OCI-LY3 (cell line): ENCODE data around the gene ZDHHC24.

Experiments used
- EZH2phosphoT487 ChIP-seq: fragments of 200-600 bp; shearing (Covaris generic); IDR thresholded peaks from 2 replicates; pipeline ENCODE4 v1.6.1; 2018; ENCODE audit warnings: antibody characterized with exemption, mixed run types, low read depth
- TF ChIP-seq, protein P1 (sequence below): fragments of 200-600, 300-600 bp; sonication (generic); IDR thresholded peaks from 2 replicates; pipeline ENCODE4 v1.5.1; 2014; ENCODE audit warnings: antibody characterized with exemption, low read length, low read depth

DNA sequence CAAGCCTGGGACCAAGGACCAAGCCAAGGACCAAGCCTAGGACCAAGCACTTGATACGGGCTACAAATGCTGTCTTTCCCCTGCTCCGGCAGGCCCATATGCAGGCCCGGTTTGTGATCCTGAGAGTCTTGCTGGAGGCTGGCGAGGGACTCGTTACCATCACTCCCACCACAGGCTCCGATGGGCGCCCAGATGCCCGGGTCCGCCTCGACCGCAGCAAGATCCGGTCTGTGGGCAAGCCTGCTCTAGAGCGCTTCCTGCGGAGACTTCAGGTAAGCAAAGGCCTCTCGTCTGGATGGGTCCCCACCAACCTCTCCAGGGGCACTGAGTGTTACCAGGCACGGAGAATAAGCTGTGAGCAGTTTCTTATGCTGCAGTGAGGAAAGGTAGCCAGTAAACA is 48.6 kb downstream of the ZDHHC24 start:
- TF ChIP-seq, protein P1, sequence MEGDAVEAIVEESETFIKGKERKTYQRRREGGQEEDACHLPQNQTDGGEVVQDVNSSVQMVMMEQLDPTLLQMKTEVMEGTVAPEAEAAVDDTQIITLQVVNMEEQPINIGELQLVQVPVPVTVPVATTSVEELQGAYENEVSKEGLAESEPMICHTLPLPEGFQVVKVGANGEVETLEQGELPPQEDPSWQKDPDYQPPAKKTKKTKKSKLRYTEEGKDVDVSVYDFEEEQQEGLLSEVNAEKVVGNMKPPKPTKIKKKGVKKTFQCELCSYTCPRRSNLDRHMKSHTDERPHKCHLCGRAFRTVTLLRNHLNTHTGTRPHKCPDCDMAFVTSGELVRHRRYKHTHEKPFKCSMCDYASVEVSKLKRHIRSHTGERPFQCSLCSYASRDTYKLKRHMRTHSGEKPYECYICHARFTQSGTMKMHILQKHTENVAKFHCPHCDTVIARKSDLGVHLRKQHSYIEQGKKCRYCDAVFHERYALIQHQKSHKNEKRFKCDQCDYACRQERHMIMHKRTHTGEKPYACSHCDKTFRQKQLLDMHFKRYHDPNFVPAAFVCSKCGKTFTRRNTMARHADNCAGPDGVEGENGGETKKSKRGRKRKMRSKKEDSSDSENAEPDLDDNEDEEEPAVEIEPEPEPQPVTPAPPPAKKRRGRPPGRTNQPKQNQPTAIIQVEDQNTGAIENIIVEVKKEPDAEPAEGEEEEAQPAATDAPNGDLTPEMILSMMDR, result no peak
- no peak for TF ChIP-seq EZH2phosphoT487
